SK-N-SH (cell line): Measurements from ENCODE around the gene CPVL. TPM values are rescaled to one million over a fixed set of nuclear protein-coding genes. Genes with fewer than 3 reads are reported as not detected.

Experiments used
- CTCF ChIA-PET: fragments of 300-600, 350-600 bp; formaldehyde crosslinking; extraction: SDS; loops from one replicate; lab custom pipeline; 2021; lab: Yijun Ruan, JAX
- POLR2A ChIA-PET: fragments of 350-600 bp; sonication (Branson Sonifier 250); formaldehyde crosslinking; extraction: SDS; loops from one replicate; lab custom pipeline; 2020; ENCODE audit warnings: antibody characterized with exemption, inconsistent platforms; lab: Yijun Ruan, JAX
- DNase-seq: peaks from one replicate; pipeline ENCODE4 v3.0.0; 2012
- H2AFZ ChIP-seq: fragments of 200-600 bp; sonication (generic); 2 replicates; pipeline ENCODE4 v1.8.1; 2016; ENCODE audit warnings: antibody characterized with exemption, mild to moderate bottlenecking, low read depth
- H3F3A ChIP-seq: fragments of 200-600 bp; sonication (generic); replicated peaks from 2 replicates; pipeline ENCODE3; 2016; ENCODE audit warnings: antibody characterized with exemption, mild to moderate bottlenecking; ENCODE audit not compliant: insufficient read depth
- H3K27ac ChIP-seq, 2 experiments: fragments of 200-500 bp in 1 of 2; fragments of 200-600 bp in 1 of 2; sonication (Bioruptor generic) in 1 of 2; sonication (generic), shearing (Covaris generic) in 1 of 2; 2 replicates each; pipeline versions ENCODE4 v1.5.1 to v1.6.1; 2014 to 2016; ENCODE audit warnings: low read depth in 2 of 2, inconsistent platforms in 1 of 2, low read length in 1 of 2, mild to moderate bottlenecking in 1 of 2, mixed read lengths in 1 of 2
- H3K27me3 ChIP-seq: fragments of 200-600 bp; sonication (generic), shearing (Covaris generic); 2 replicates; pipeline ENCODE4 v1.6.1; 2016; ENCODE audit warnings: mixed run types; ENCODE audit not compliant: insufficient read depth
- H3K36me3 ChIP-seq, 2 experiments: fragments of 200-500 bp in 1 of 2; fragments of 200-600 bp in 1 of 2; sonication (Bioruptor generic) in 1 of 2; sonication (generic) in 1 of 2; replicated peaks in 1 of 2; 2 replicates each; pipeline versions ENCODE3 to v1.5.1; 2014 to 2016; ENCODE audit warnings: low read length in 1 of 2, mild to moderate bottlenecking in 1 of 2; ENCODE audit not compliant: insufficient read depth in 2 of 2, control insufficient read depth in 1 of 2
- H3K4me1 ChIP-seq, 2 experiments: fragments of 200-500 bp in 1 of 2; fragments of 200-600 bp in 1 of 2; sonication (Bioruptor generic) in 1 of 2; sonication (generic), shearing (Covaris generic) in 1 of 2; 2 replicates each; pipeline versions ENCODE4 v1.5.1 to v1.6.1; 2014 to 2016; ENCODE audit warnings: low read depth in 1 of 2, low read length in 1 of 2, mixed run types in 1 of 2; ENCODE audit not compliant: insufficient read depth in 2 of 2, control insufficient read depth in 1 of 2
- H3K4me2 ChIP-seq: fragments of 200-600 bp; sonication (generic), shearing (Covaris generic); 2 replicates; pipeline ENCODE4 v1.6.1; 2017; ENCODE audit warnings: mixed run types
- H3K4me3 ChIP-seq, 2 experiments: fragments of 200-500 bp in 1 of 2; fragments of 200-600 bp in 1 of 2; sonication (Bioruptor generic) in 1 of 2; sonication (generic), shearing (Covaris generic) in 1 of 2; 2 replicates each; pipeline versions ENCODE4 v1.5.1 to v1.8.1; 2014 to 2016; ENCODE audit warnings: low read depth in 2 of 2, inconsistent platforms in 1 of 2, low read length in 1 of 2, mild to moderate bottlenecking in 1 of 2, mixed read lengths in 1 of 2, moderate library complexity in 1 of 2
- H3K79me2 ChIP-seq: fragments of 200-600 bp; sonication (generic); 2 replicates; pipeline ENCODE4 v1.8.1; 2017; ENCODE audit warnings: mild to moderate bottlenecking; ENCODE audit not compliant: insufficient read depth
- H3K9ac ChIP-seq: fragments of 200-600 bp; sonication (generic); 2 replicates; pipeline ENCODE4 v1.6.1; 2017; ENCODE audit warnings: mixed run types
- H3K9me2 ChIP-seq: fragments of 200-600 bp; sonication (generic); 2 replicates; pipeline ENCODE4 v1.6.1; 2017; ENCODE audit warnings: mixed run types
- H3K9me3 ChIP-seq: fragments of 200-600 bp; sonication (generic); 2 replicates; pipeline ENCODE4 v1.6.1; 2017; ENCODE audit warnings: mixed run types, mild to moderate bottlenecking, moderate library complexity
- H4K20me1 ChIP-seq: fragments of 200-600 bp; sonication (generic); 2 replicates; pipeline ENCODE4 v1.6.1; 2017; ENCODE audit warnings: mild to moderate bottlenecking, mixed run types; ENCODE audit not compliant: insufficient read depth
- CHD2 ChIP-seq: fragments of 150-350 bp; IDR thresholded peaks from 2 replicates; pipeline ENCODE4 v1.6.1; 2018; ENCODE audit warnings: low read length; ENCODE audit not compliant: partially characterized antibody
- GABPA ChIP-seq: IDR thresholded peaks from 2 replicates; pipeline ENCODE4 v1.4.0; 2012; ENCODE audit warnings: low read depth, mild to moderate bottlenecking
- JUND ChIP-seq: IDR thresholded peaks from 2 replicates; pipeline ENCODE4 v1.4.0; 2012
- MAX ChIP-seq: IDR thresholded peaks from 2 replicates; pipeline ENCODE4 v1.4.0; 2012; ENCODE audit warnings: low read depth
- PBX3 ChIP-seq: IDR thresholded peaks from 2 replicates; pipeline ENCODE4; 2012
- POLR2AphosphoS5 ChIP-seq: IDR thresholded peaks from 2 replicates; pipeline ENCODE4 v1.6.1; 2012; ENCODE audit warnings: low read depth, low read length
- RXRA ChIP-seq: IDR thresholded peaks from 2 replicates; pipeline ENCODE4 v1.4.0; 2012; ENCODE audit warnings: low read depth, mild to moderate bottlenecking, borderline replicate concordance
- SIN3A ChIP-seq: IDR thresholded peaks from 2 replicates; pipeline ENCODE4 v1.6.1; 2012; ENCODE audit warnings: low read depth, mild to moderate bottlenecking, low read length, moderate library complexity, borderline replicate concordance
- SMC3 ChIP-seq: IDR thresholded peaks from 2 replicates; pipeline ENCODE4 v1.6.1; 2012; ENCODE audit warnings: low read depth, low read length, improper control_type of control experiment
- YY1 ChIP-seq: IDR thresholded peaks from 2 replicates; pipeline ENCODE4 v1.4.0; 2012; ENCODE audit warnings: low read depth, mild to moderate bottlenecking
- WGBS: methylation state at CpG from one replicate; pipeline ENCODE4 v1.1.6; 2017; ENCODE audit warnings: low lambda C conversion rate; 5-methylcytosine and 5-hydroxymethylcytosine counted together
- polyA plus RNA-seq, 3 experiments: library from polyadenylated mRNA; depleted of rRNA; stranded (reverse); fragments of >200 nt; gene quantifications; 2 replicates each; pipeline ENCODE4 v1.2.3, GENCODE V29; 2012
- TF ChIP-seq, protein P1 (sequence below): fragments of 200-600 bp; sonication (generic); IDR thresholded peaks from 2 replicates; pipeline ENCODE4 v1.6.1; 2017; ENCODE audit warnings: antibody characterized with exemption, mild to moderate bottlenecking, moderate library complexity
- TF ChIP-seq, protein P2 (sequence below): IDR thresholded peaks from 2 replicates; pipeline ENCODE4 v1.4.0; 2012; ENCODE audit warnings: low read depth, borderline replicate concordance

Gene CPVL
- polyA plus RNA-seq, 1 of the 3 experiments (the other 2 are of a cell fraction), result not detected

DNA sequence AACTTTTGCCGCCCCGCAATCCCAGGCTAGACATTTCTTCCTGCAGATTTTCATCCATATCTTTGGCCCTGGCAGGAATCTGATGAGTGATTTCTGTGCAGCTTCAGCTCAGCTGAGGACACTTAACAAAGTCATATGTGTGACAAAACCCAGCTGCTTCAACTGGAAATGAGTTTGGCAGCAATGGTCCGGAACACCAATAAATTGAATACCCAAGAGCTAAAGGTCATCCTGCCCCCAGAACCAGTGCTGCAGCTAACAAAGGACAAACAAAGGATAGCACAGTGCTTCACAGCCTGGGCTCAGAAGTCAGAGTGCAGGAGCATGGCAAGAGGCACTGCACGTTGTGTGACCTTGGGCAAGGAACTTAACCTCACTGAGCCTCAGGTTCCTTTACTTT lies 148.2 kb downstream of the CPVL start (continued):
- TF ChIP-seq, protein P1, sequence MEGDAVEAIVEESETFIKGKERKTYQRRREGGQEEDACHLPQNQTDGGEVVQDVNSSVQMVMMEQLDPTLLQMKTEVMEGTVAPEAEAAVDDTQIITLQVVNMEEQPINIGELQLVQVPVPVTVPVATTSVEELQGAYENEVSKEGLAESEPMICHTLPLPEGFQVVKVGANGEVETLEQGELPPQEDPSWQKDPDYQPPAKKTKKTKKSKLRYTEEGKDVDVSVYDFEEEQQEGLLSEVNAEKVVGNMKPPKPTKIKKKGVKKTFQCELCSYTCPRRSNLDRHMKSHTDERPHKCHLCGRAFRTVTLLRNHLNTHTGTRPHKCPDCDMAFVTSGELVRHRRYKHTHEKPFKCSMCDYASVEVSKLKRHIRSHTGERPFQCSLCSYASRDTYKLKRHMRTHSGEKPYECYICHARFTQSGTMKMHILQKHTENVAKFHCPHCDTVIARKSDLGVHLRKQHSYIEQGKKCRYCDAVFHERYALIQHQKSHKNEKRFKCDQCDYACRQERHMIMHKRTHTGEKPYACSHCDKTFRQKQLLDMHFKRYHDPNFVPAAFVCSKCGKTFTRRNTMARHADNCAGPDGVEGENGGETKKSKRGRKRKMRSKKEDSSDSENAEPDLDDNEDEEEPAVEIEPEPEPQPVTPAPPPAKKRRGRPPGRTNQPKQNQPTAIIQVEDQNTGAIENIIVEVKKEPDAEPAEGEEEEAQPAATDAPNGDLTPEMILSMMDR, result no peak
- TF ChIP-seq PBX3 (no peak), MAX (no peak)

GRCh38 chr7:28996836-28997235 lies 149.5 kb downstream of the CPVL start:
- H3K9me2 ChIP-seq, result no peaks in the 10 kb centered on the region
- H3K27ac ChIP-seq, result no peak overlapping the region
- H3F3A ChIP-seq, result no peaks in the 10 kb centered on the region
- H2AFZ ChIP-seq, result no peak overlapping the region
- 67% methylated on average over 6 of the region's 6 CpGs for WGBS
- no peaks in the 10 kb centered on the region for H3K9me3 ChIP-seq
- no peak overlapping the region for H3K9ac ChIP-seq
- no peaks in the 10 kb centered on the region for H3K79me2 ChIP-seq
- no peaks in the 10 kb centered on the region for H4K20me1 ChIP-seq
- POLR2A ChIA-PET, result no interaction called here
- H3K27me3 ChIP-seq, result no peaks in the 10 kb centered on the region; the same call in 1 of the 2 replicates
- no peaks in the 10 kb centered on the region for H3K36me3 ChIP-seq
- CTCF ChIA-PET, result interaction anchor here (0.6 to 2.1 kb wide), 7 partner anchors 40 to 110 kb away, joined by 3 to 17 read pairs (median 4); no protein-coding TSS in a partner anchor
- no peak for TF ChIP-seq RXRA
- no peak for TF ChIP-seq SMC3
- no peak for TF ChIP-seq POLR2AphosphoS5
- TF ChIP-seq JUND, result no peak
- H3K4me2 ChIP-seq, result no peak overlapping the region
- no peak for DNase-seq
- no peak overlapping the region for H3K4me3 ChIP-seq
- peaks cover 0 to 17% of the 10 kb centered on the region in 2 experiments; a peak in 1 of 4 replicates for H3K4me1 ChIP-seq

- H3K36me3 ChIP-seq, result no peaks in the 10 kb centered on the region
- H3K27me3 ChIP-seq, result no peaks in the 10 kb centered on the region; the same call in 1 of the 2 replicates
- ChIA-PET POLR2A (no interaction called here), CTCF (interaction anchor here (1.0 to 3.5 kb wide), 3 partner anchors 36 to 196 kb away, joined by 3 to 18 read pairs (median 6); partner anchors contain the start of gene TRIL)
- H3K4me2 ChIP-seq, result no peak overlapping the region
- no peak overlapping the region for H3K9ac ChIP-seq
- no peak overlapping the region for H3K4me3 ChIP-seq
- DNase-seq, result no peak
- H2AFZ ChIP-seq, result no peak overlapping the region
- WGBS, result 54% methylated on average over 4 of the region's 4 CpGs
- H3K9me3 ChIP-seq, result no peaks in the 10 kb centered on the region
- no peaks in the 10 kb centered on the region for H3F3A ChIP-seq
- no peak overlapping the region for H3K27ac ChIP-seq
- no peaks in the 10 kb centered on the region for H3K9me2 ChIP-seq
- H4K20me1 ChIP-seq, result no peaks in the 10 kb centered on the region
- H3K4me1 ChIP-seq, result peaks cover 2 to 33% of the 10 kb centered on the region in 2 experiments; a peak in 2 of 4 replicates
- no peaks in the 10 kb centered on the region for H3K79me2 ChIP-seq
- TF ChIP-seq, protein P2, sequence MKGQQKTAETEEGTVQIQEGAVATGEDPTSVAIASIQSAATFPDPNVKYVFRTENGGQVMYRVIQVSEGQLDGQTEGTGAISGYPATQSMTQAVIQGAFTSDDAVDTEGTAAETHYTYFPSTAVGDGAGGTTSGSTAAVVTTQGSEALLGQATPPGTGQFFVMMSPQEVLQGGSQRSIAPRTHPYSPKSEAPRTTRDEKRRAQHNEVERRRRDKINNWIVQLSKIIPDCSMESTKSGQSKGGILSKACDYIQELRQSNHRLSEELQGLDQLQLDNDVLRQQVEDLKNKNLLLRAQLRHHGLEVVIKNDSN, result no peak
- TF ChIP-seq SIN3A, result no peak
- TF ChIP-seq CHD2, result no peak
- TF ChIP-seq YY1, result no peak
- no peak for TF ChIP-seq GABPA
These were observed 153.0 kb downstream of the CPVL start for GRCh38 chr7:28993371-28993770.
